GM21825 (cell line): Measurements from ENCODE around the gene CAMKK2.
"Not testable (repeated sequence)": the region's sequence is repeated elsewhere in the genome, so short reads cannot be mapped to it uniquely, and the experiment has no call there.

Source experiments
- ATAC-seq: cut with Tn5 transposase; IDR thresholded peaks from one replicate; pipeline ENCODE4 v1.9.1; 2021; ENCODE audit warnings: mild to moderate bottlenecking, moderate library complexity; ENCODE audit not compliant: unreplicated experiment

Gene CAMKK2

GRCh38 chr12:121250359-121250758 lies 46.1 kb downstream of the CAMKK2 start:
- ATAC-seq: no peak

- ATAC-seq: peak; percentile 73
These were observed 47.9 kb downstream of the CAMKK2 start for GRCh38 chr12:121248622-121249021.

- ATAC-seq: no peak
These were observed 49.5 kb downstream of the CAMKK2 start for GRCh38 chr12:121246893-121247557.

- no peak for ATAC-seq
These were observed 50.6 kb downstream of the CAMKK2 start for GRCh38 chr12:121245951-121246350.

GRCh38 chr12:121245031-121245430 lies 51.5 kb downstream of the CAMKK2 start:
- ATAC-seq: no peak

GRCh38 chr12:121241156-121241970 lies 55.1 kb downstream of the CAMKK2 start:
- no peak for ATAC-seq

GRCh38 chr12:121240484-121241101 lies 55.9 kb downstream of the CAMKK2 start:
- ATAC-seq: no peak

GRCh38 chr12:121240062-121240420 lies 56.5 kb downstream of the CAMKK2 start:
- ATAC-seq: no peak

GRCh38 chr12:121239351-121240061 lies 57.0 kb downstream of the CAMKK2 start:
- no peak for ATAC-seq

GRCh38 chr12:121238604-121239350 lies 57.7 kb downstream of the CAMKK2 start:
- ATAC-seq: no peak

GRCh38 chr12:121238086-121238485 lies 58.4 kb downstream of the CAMKK2 start:
- ATAC-seq: no peak

GRCh38 chr12:121237415-121237814 lies 59.1 kb downstream of the CAMKK2 start:
- no peak for ATAC-seq

- no peak for ATAC-seq
These were observed 59.7 kb downstream of the CAMKK2 start for GRCh38 chr12:121236776-121237175.

GRCh38 chr12:121233628-121234020 lies 62.9 kb downstream of the CAMKK2 start:
- no peak for ATAC-seq

GRCh38 chr12:121232977-121233627 lies 63.4 kb downstream of the CAMKK2 start:
- ATAC-seq: no peak

- ATAC-seq: no peak
These were observed 64.3 kb downstream of the CAMKK2 start for GRCh38 chr12:121232163-121232562.

GRCh38 chr12:121230538-121230907 lies 66.0 kb downstream of the CAMKK2 start:
- ATAC-seq: no peak

GRCh38 chr12:121229826-121230537 lies 66.5 kb downstream of the CAMKK2 start:
- ATAC-seq: not testable (repeated sequence)

- ATAC-seq: no peak
These were observed 67.4 kb downstream of the CAMKK2 start for GRCh38 chr12:121228919-121229665.
